NOMO-1 (cell line): ENCODE measurements around the gene ISYNA1.
"Not testable (repeated sequence)": the region's sequence is repeated elsewhere in the genome, so short reads cannot be mapped to it uniquely, and the experiment has no call there.

Source experiments
- DNase-seq, 2 experiments: peaks; one replicate each; lab custom pipeline; 2025; ENCODE audit not compliant: unreplicated experiment in 2 of 2; lab: John Stamatoyannopoulos, UW

Gene ISYNA1

DNA sequence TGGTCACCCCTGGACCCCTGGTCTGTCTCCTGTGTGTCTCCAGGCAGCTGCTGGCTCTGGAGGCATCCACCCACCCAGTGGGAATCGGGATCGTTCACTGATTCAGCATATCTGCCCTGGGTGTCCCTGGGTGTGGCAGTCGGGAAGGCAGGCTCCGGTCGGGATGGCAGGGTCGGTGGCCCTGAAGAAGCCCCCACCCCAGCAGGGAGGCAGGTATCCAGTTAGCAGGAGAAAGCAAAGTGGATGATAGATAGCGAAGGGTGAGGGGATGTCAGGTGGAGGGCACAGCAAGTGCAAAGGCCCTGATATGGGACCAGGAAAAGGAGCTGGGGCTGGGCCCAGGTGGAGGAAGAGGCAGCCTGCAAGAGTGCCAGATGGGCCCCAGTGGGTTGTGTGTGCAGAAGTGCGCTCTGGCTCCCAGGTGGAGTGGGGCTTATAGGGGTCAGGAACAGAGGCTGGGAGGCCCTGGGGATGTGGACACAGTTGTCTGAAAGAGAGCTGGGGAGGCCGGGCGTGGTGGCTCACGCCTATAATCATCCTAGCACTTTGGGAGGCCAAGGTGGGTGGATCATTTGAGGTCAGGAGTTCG is 16.5 kb downstream of the ISYNA1 start:
- DNase-seq = no peak

DNA sequence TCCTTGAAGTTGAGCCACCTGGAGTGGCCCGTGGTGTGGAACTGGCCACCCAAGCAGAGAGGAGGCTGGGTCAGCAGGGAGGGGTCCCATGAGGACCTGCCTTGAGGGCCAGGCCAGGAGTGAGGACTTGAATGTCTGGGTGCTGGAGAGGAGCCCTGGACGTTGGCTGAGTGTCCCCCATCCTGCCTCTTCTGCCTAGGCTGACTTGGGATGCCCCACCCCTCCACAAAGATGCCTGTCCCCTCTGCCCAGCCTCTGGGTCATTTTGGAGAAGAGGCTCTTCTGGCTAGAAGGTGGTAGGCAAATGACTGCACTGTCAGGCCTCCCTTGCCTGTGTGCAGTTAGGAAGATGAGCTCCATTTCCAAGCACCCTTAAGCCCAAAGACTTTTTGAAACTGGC is 17.0 kb downstream of the ISYNA1 start:
- DNase-seq = no peak

DNA sequence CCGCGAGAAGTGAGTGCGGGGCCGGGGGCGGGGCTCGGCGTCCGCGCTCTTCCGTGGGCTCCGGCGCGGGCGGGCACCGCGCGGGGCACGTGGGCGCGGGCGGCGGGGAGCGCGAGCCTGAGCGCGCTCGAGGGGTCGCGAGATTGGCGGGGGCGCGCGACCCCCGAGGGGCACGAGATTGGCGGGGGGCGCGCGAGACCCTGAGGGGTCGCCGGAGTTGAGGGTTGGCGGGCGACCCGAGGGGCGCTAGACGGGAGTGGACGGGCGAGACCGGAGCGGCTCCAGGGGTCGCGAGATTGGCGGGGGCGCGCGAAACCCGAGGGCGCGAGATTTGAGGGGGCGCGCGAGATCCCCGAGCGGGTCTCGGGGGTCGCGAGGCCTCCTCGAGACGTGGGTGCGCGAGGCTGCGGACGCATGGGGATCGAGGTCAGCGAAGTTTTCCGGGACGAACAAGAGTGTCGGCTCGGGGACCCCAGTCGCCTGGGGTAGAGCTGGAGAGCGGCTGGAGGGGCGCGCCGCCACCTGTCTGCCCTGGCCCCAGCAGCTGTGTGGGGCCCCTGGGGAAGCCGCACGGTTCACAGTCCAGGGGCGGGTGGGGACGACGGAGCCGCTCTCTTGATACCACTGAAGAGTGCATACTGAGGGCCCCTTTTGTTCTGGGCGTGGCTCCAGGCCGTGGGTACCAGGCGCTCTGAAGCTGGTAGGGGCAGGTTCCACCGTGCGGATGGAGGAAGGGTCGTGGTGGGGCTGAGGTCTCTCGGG is 18.1 kb downstream of the ISYNA1 start:
- DNase-seq = peak; percentile 16 to 47

DNA sequence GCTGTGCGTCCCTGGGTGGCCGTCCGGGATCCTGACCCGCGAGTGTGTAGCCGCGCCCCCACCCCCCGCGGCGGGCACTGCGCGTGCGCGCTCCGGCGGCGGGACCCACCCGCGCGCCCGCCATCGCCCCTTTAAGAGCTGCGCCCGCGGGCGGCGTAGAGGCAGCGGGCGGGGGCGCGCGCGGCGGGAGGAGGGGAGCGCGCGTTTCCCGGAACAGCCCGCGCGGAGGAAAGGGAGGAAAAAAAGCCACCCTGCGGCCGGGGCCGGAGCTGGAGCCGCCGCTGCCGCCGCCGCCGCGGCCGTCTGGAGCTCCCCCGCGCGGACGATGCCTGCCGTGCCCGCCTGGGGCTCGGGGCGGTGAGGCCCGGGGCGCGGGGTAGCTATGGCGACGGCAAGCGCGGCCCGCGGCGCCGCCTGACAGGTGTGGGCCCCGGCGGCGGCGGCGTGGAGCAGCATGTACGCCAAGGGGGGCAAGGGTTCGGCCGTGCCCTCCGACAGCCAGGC is 18.7 kb downstream of the ISYNA1 start, which contains the start of gene SSBP4:
SSBP4 (plus strand) TSS at position 204 of the 504 bp plus-strand sequence; CDS start at position 455, 251 bp downstream.
- DNase-seq = peak; percentile 59 to 79

DNA sequence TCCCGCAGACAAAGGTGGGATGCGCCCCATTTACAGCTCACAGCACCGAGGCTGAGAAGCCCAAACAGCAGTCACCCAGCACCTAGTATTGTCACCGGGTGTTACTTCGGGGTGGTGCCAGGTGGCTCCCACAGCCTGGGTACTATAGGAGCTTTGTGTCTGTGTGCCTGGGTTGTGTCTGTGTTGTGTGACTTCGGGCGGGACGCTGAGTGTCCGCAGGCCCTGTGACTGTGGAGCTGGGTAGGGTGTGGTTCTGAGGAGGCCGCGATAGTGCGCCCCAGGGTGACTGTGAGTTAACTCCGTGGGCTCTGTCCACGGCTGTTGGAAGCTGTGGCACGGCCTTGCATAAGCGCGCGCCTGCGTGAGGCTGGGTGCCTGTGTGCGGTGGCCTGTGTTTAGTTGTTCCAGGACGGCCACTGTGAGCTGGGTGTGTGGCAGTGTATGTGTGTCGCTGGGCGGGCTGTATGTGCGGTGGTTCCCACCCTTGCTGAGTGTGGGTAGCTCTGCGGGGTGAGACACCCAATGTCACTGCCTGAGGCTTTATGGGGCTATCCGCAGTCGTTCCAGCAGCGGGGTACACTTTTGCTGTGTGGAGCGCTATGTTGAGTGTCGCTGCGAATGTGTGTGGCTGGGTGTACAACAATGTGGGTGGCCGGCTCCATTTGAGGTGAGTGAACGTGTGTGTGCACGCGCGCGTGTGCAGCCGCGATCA is 19.3 kb downstream of the ISYNA1 start:
- DNase-seq = peak in 1 of 2 experiments; percentile 52

DNA sequence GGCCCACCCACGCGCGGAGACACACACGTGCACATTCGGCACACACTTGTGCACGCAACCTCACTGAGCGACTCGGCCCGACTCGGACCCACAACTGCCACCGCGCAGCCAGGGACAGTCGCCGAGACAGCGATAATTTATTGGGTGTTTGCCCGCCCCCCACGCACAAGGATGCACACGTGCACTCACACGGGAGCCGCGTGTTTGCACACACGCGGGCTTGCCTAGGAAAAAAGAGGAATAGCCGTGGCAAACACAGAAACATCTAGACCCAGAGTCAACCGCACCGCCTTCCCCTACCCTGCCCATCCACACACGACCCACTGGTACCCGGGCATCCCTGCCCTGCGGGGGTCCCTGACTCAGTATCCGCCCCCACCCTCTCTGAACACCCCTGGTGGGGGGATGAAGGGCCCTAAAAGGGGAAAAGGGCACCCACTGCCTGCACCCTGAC is 19.9 kb downstream of the ISYNA1 start:
- no peak for DNase-seq

DNA sequence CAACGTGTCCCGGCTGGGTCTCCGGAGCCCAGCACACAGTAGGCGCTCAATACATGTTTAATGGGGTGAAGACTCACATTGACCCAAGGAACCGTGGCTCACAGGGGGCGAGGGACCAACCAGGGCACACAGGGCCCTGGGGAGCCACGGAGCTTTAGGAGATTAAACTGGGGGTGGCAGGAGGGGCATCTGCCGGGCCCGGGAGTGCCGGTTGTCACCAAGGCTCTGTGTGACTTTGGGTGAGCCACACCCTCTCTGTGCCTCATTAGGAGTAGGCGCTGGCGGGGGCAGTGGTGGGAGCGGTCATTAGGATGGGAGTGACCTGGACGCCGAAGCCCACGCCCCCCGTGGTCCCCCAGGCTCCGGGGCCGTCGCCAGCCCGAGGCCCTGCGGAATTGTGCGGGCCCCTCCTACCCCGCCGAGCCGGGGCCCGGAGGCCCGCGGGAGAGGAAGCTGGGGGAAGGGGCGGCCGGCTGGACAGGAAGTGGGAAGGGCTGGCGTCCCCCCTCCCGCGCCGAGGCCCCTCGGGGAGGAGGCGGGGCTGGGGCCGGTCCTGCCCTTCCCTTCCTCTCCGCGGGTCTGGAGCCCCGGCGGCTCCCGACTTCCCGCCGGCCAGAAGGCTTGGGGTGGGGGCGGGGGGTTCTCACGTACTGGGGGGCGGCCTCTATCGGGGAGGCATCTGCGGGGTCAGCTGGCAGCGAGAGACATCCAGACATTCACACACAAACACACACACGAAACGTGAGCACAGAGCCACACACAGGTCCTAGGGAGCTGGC is 20.5 kb downstream of the ISYNA1 start:
- peak; percentile 72 to 89 for DNase-seq

DNA sequence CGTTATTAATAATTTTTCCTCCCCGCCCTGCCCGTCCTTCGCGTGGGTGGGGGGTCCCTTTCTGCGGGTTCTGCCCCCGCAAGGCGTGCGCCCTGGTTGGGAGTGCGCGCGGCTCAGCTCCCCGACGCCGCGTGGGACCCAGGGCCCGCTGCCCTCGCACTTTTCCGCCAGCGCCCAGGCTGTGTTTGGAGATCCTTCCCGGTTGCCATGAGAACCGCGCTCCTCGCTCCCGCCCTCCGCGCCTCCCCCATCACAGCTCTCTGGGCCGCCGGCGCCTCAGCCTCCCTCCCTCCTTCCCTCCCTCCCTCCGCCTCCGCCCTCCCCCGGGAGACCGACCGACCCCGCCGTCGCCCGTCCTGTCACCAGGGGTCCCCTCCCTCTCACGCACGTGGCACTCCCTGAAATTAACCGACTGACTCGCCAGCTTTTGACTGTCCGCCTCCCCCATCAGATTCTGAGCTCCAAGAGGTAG is 21.1 kb downstream of the ISYNA1 start:
- DNase-seq = peak; percentile 82 to 88

DNA sequence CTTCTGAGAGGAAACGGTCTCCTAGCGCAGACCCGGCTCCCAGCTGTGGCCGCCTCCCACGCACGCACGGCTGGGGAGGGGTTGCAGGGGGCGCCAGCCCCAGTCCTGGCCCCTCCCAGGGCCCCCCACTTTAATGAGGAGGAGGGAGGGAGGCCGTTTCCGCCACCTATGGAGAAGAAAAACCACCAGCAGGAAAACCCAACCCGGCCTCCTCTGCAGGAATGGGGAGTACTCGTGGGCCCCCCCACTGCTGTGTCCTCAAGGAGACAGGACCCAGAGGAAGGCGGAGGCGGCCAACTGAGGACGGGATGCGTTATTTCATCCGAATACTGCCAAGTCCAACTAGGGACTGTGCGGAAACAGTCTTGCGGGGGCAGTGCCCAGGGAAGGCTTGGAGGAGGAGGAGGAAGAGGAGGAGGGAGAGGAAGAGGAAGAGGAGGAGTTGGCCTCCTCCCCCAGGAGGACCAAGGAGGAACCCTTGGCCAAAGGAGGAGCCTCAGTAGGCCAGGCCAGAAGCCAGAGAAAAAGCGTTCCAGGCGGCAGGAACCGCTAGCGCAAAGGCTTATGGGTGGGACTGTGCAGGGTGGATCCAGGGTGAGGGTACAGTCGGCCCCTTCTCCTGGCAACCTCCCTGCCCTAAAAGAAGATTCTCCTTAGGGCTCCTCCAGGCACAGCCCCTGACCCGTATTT is 22.6 kb downstream of the ISYNA1 start:
- peak; percentile 60 to 63 for DNase-seq

DNA sequence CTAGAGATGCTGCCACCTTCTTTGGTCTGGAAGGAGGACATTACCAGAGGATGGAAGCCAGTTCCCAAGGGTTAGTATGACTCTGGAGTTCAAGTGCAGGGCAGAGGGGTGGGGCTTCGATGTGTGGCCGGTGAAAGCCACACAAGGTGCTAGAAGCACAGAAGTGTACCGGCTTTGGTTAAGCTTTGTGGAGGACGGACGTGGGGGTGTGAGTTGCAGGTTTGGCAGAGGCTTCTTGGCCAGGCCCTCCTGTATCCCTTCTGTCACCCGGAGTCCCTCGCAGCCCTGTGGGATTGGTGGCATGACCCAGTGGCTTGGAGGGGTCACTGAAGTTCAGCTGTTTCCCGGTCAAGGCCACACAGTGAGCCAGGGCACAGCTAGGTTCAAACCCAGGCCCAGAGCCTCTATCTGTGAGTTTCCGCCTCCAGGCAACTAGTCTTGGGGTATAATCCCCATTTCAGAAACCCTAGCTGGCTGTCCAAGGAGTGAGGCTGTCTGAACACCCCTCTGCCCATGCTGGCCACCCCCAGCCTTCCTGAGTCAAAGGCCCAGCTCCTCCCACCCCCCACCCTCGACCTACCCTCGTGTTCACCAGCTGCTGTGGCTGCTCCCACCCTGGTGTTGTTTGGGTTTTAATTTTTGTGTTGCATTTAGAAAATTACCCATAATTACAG is 23.3 kb downstream of the ISYNA1 start:
- no peak for DNase-seq

DNA sequence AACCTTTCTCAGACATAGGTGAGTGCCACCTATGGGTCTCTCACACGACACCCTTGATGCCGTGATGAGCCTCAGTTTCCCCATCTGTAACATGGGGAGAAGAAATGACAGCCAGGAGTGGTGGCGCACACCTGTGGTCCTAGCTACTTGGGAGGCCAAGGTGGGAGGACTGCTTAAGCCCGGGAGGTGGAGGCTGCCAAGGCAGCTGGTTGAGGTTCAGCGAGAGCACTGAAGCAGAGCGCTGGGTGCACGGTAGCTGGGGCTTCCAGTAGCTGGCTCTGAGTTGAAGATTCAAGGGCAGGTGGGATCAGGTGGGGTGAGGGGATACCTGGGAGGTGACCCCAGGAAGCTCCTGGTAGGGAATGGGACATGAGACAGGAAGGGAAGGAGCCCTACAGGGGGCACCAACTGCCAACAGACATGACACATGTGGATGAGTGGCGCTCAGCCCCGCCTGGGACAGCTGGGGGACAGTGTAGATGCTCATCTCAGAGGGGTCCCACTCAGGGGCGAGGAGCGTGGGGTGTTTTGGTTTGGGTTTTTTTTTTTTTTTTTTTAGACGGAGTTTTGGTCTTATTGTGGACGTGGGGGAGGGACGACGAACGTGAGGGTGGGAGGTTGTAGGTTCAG is 25.2 kb downstream of the ISYNA1 start:
- DNase-seq = no peak

DNA sequence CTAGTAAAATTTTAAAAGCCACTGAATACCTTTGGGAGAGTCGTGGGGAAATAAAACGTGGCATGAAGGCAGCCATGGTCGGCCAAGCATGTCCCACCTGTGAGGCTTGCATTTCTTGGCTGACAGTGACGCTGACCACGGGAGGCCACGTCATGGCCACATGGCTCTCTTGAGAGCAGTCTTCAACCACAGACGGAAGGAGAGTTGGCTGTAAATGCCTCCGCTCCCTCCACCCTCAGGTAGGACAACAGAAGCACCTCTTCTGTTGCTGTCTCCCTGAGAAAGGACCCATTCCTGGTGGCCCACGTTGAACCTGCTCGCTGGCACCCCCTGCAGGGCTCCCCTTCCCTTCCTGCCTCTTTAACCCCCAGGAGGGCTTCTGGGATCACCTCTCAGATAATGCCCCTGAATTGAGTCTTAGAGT is 29.9 kb downstream of the ISYNA1 start:
- DNase-seq = peak; percentile 19 to 30

DNA sequence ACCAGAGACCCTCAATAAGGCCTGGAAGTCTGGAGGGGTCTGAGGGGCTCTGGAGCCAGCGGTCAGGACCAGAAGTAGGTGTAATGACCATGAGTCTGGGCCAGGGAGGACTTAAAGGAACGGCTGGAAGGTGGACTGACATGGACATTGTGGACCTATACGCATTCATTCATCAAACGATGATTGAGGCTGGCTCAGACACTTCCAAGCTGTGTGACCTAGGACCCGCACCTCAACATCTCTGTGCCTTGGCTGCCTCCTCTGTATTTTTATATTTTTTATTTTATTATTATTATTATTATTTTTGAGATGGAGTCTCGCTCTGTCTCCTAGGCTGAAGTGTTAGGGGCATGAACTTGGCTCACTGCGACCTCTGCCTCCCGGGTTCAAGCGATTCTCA is 31.2 kb downstream of the ISYNA1 start:
- no peak for DNase-seq

DNA sequence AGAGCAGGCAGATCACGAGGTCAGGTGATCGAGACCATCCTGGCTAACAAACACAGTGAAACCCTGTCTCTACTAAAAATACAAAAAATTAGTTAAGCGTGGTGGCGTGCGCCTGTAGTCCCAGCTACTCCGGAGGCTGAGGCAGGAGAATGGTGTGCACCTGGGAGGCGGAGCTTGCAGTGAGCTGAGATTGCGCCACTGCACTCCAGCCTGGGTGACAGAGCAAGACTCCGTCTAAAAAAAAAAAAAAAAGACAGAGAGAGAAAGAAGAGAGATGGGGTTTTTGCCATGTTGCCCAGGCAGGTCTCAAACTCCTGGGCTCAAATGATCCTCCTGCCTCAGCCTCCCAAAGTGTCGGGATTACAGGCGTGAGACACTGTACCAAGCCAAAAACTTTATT is 32.2 kb downstream of the ISYNA1 start:
- not testable (repeated sequence) for DNase-seq

DNA sequence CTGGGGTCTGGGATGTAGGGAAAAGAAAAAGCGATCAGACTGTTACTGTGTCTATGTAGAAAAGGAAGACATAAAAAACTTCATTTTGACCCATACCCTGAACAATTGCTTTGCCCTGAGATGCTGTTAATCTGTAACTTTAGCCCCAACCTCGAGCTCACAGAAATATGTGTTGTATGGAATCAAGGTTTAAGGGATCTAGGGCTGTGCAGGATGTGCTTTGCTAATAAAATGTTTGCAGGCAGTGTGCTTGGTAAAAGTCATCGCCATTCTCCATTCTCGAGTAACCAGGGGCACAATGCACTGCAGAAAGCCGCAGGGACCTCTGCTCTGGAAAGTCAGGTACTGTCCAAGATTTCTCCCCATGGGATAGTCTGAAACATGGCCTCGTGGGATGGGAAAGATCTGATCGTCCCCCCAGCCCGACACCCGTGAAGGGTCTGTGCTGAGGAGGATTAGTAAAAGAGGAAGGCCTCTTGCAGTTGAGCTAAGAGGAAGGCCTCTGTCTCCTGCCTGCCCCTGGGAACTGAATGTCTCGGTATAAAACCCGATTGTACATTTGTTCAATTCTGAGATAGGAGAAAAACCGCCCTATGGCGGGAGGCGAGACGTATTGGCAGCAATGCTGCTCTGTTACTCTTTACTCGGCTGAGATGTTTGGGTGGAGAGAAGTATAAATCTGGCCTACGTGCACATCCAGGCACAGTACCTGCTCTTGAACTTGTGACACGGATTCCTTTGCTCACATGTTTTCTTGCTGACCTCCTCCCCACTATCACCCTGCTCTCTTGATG is 35.3 kb downstream of the ISYNA1 start:
- DNase-seq = not testable (repeated sequence)

DNA sequence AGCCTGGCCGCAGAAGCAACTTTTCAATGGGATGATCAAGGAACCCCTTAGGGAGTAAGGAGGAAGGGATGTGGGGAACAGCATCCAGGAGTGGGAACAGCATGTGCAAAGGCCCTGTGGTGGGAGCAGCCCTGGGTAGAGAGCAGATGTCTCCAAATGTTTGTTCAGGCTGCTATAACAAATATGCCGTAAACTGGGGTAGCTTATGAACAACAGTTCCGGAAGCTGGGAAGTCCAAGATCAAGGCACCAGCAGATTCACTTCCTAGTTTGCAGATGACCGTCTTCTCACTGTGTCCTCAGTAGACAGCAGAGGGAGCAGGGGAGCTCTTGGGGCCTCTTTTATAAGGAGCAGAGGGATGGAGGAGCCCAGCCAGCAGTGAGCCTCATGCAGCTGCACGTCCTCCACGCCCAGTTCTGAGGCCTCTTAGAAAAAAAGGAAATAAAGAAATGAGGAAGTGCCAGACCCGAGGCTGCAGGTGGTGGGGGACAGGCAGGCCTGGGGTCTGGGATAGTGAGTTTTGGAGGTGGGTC is 36.3 kb downstream of the ISYNA1 start:
- peak; percentile 97 to 99 for DNase-seq

DNA sequence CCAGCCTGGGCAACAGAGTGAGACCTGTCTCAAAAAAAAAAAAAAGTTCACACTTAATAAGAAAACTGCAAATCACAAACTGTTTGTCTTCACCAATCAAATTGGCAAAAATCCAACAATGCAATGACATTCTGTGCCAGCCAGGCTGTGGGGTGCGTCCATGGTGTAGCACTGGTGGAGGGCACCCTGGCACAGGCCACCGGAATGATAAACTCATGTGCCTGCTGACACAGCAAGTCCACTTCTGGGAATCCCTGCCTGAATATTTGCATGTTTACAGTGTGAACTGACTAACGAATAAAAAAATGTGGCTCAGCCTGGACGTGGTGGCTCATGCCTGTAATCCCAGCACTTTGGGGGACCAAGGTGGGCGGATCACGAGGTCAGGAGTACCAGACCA is 38.9 kb downstream of the ISYNA1 start:
- no peak for DNase-seq
